ENCODE data around the gene ACAD11. TPM values are rescaled to one million over a fixed set of nuclear protein-coding genes. Genes with fewer than 3 reads are reported as not detected.
A peak's percentile ranks its signal among the peaks of the same experiment; 100 is the strongest.

ACAD11 gene, protein sequence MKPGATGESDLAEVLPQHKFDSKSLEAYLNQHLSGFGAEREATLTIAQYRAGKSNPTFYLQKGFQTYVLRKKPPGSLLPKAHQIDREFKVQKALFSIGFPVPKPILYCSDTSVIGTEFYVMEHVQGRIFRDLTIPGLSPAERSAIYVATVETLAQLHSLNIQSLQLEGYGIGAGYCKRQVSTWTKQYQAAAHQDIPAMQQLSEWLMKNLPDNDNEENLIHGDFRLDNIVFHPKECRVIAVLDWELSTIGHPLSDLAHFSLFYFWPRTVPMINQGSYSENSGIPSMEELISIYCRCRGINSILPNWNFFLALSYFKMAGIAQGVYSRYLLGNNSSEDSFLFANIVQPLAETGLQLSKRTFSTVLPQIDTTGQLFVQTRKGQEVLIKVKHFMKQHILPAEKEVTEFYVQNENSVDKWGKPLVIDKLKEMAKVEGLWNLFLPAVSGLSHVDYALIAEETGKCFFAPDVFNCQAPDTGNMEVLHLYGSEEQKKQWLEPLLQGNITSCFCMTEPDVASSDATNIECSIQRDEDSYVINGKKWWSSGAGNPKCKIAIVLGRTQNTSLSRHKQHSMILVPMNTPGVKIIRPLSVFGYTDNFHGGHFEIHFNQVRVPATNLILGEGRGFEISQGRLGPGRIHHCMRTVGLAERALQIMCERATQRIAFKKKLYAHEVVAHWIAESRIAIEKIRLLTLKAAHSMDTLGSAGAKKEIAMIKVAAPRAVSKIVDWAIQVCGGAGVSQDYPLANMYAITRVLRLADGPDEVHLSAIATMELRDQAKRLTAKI
- 100 to 1,000 TPM in 1 of 2 donors, 10 to 100 TPM in 1; 57.1 to 357 TPM for total RNA-seq
- polyA plus RNA-seq: 10 to 100 TPM; 52.2 to 74.1 TPM

DNA sequence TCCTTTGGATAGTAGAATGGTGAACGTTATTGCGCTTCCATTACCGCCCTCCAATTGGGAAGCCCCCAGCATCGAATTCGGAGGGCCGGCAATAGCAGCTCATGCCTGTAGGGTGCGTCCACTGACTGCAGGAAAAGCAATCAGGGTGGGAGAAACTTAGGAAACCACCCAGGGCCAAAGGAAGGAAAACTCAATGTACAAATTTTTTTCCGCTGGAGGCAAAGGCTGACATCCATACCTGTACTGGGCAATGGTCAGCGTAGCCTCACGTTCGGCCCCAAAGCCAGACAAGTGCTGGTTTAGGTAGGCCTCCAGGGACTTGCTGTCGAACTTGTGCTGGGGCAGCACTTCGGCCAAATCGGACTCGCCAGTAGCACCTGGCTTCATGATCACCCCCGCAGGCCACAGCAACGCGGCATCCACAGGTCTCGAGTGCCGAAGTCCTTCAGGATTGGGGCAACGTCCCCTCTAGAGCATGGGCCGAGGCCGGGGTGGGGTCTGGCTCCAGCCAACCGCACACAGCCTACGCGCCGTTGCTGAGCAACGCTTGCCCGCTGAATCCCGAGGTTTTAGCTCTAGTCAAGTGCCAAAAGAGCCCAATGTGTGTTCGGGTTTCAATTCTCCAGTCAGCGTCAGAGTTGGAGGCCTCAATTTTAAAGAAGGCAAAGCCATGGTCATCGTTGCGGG, at the start of gene ACAD11:
Gene ACAD11, minus strand, starts transcription at position 445 of the 687 bp plus-strand sequence. Its CDS starts 58 bp downstream, at position 387.
- TF ChIP-seq JUND (IDR thresholded peaks at IDR 0.05) (no peak), FOXA1 (IDR thresholded peaks at IDR 0.05) (no peak), YY1 (IDR thresholded peaks at IDR 0.05) (peak; percentile 22), EGR1 (IDR thresholded peaks at IDR 0.05; ENCODE audit: low read depth in 2 of 2) (no peak), SP1 (IDR thresholded peaks at IDR 0.05) (peak; percentile 54), RXRA (IDR thresholded peaks at IDR 0.05) (peak in 1 of 2 donors; percentile 66), TAF1 (conservative IDR thresholded peaks at IDR 0.05) (peak; percentile 64), GABPA (IDR thresholded peaks at IDR 0.05 in 1 of 2, conservative IDR thresholded peaks at IDR 0.05 in 1 of 2) (no peak), HNF4G (IDR thresholded peaks at IDR 0.05) (peak; percentile 44), FOXA2 (IDR thresholded peaks at IDR 0.05) (no peak), HNF4A (conservative IDR thresholded peaks at IDR 0.05) (peak; percentile 77 to 80), RAD21 (IDR thresholded peaks at IDR 0.05) (peak; percentile 58 to 63), NR2F2 (IDR thresholded peaks at IDR 0.05) (no peak)
- TF ChIP-seq, protein P1, sequence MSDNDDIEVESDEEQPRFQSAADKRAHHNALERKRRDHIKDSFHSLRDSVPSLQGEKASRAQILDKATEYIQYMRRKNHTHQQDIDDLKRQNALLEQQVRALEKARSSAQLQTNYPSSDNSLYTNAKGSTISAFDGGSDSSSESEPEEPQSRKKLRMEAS (IDR thresholded peaks at IDR 0.05): no peak
- TF ChIP-seq, protein P2, sequence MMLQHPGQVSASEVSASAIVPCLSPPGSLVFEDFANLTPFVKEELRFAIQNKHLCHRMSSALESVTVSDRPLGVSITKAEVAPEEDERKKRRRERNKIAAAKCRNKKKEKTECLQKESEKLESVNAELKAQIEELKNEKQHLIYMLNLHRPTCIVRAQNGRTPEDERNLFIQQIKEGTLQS (IDR thresholded peaks at IDR 0.05): no peak
- TF ChIP-seq, protein P3, sequence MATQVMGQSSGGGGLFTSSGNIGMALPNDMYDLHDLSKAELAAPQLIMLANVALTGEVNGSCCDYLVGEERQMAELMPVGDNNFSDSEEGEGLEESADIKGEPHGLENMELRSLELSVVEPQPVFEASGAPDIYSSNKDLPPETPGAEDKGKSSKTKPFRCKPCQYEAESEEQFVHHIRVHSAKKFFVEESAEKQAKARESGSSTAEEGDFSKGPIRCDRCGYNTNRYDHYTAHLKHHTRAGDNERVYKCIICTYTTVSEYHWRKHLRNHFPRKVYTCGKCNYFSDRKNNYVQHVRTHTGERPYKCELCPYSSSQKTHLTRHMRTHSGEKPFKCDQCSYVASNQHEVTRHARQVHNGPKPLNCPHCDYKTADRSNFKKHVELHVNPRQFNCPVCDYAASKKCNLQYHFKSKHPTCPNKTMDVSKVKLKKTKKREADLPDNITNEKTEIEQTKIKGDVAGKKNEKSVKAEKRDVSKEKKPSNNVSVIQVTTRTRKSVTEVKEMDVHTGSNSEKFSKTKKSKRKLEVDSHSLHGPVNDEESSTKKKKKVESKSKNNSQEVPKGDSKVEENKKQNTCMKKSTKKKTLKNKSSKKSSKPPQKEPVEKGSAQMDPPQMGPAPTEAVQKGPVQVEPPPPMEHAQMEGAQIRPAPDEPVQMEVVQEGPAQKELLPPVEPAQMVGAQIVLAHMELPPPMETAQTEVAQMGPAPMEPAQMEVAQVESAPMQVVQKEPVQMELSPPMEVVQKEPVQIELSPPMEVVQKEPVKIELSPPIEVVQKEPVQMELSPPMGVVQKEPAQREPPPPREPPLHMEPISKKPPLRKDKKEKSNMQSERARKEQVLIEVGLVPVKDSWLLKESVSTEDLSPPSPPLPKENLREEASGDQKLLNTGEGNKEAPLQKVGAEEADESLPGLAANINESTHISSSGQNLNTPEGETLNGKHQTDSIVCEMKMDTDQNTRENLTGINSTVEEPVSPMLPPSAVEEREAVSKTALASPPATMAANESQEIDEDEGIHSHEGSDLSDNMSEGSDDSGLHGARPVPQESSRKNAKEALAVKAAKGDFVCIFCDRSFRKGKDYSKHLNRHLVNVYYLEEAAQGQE (IDR thresholded peaks at IDR 0.05): peak; percentile 74
- TF ChIP-seq, protein P4, sequence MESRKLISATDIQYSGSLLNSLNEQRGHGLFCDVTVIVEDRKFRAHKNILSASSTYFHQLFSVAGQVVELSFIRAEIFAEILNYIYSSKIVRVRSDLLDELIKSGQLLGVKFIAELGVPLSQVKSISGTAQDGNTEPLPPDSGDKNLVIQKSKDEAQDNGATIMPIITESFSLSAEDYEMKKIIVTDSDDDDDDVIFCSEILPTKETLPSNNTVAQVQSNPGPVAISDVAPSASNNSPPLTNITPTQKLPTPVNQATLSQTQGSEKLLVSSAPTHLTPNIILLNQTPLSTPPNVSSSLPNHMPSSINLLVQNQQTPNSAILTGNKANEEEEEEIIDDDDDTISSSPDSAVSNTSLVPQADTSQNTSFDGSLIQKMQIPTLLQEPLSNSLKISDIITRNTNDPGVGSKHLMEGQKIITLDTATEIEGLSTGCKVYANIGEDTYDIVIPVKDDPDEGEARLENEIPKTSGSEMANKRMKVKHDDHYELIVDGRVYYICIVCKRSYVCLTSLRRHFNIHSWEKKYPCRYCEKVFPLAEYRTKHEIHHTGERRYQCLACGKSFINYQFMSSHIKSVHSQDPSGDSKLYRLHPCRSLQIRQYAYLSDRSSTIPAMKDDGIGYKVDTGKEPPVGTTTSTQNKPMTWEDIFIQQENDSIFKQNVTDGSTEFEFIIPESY (IDR thresholded peaks at IDR 0.05): no peak
- TF ChIP-seq, protein P5, sequence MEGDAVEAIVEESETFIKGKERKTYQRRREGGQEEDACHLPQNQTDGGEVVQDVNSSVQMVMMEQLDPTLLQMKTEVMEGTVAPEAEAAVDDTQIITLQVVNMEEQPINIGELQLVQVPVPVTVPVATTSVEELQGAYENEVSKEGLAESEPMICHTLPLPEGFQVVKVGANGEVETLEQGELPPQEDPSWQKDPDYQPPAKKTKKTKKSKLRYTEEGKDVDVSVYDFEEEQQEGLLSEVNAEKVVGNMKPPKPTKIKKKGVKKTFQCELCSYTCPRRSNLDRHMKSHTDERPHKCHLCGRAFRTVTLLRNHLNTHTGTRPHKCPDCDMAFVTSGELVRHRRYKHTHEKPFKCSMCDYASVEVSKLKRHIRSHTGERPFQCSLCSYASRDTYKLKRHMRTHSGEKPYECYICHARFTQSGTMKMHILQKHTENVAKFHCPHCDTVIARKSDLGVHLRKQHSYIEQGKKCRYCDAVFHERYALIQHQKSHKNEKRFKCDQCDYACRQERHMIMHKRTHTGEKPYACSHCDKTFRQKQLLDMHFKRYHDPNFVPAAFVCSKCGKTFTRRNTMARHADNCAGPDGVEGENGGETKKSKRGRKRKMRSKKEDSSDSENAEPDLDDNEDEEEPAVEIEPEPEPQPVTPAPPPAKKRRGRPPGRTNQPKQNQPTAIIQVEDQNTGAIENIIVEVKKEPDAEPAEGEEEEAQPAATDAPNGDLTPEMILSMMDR (IDR thresholded peaks at IDR 0.05; ENCODE audit: low read depth, low read length, missing input control): peak; percentile 58
- H3K36me3 ChIP-seq (ENCODE audit: control insufficient read depth in 4 of 4, insufficient read depth in 3 of 4, low read depth in 1 of 4, low read length in 3 of 4): peaks cover 0 to 3% (median 0%) of the 10 kb centered on the region in 4 donors
- peaks cover 5 to 56% (median 28%) of the 10 kb centered on the region in 4 donors for H3K4me1 ChIP-seq (ENCODE audit: control insufficient read depth in 4 of 4, insufficient read depth in 4 of 4, low read length in 3 of 4)
- DNase-seq (ENCODE audit: low spot score): peak; percentile 74
- peak within 1 kb of the TSS; percentile 92 to 99 for H3K27ac ChIP-seq (ENCODE audit: low read depth in 1 of 2, low read length in 2 of 2)
- H3K27me3 ChIP-seq (ENCODE audit: control insufficient read depth in 4 of 4, insufficient read depth in 4 of 4, low read length in 3 of 4): no peaks in the 10 kb centered on the region
- peak within 1 kb of the TSS; percentile 85 to 98 for H3K9ac ChIP-seq (ENCODE audit: low read depth in 1 of 2, low read length in 2 of 2)
- WGBS: under 1% methylated on average over 34 of the region's 34 CpGs
- no peaks in the 10 kb centered on the region for H3K9me3 ChIP-seq (ENCODE audit: control insufficient read depth in 4 of 4, low read length in 3 of 4)
- peak within 1 kb of the TSS; percentile 57 to 90 (median 78) for H3K4me3 ChIP-seq (ENCODE audit: low read depth in 1 of 3, low read length in 3 of 3)

All from liver (tissue), 9 donors.